NT2/D1 (cell line): Measurements from ENCODE around the gene ZNF320.

ENCODE experiments used
- YY1 ChIP-seq: IDR thresholded peaks from 2 replicates; pipeline ENCODE4 v1.6.1; 2011; ENCODE audit not compliant: insufficient read length, insufficient read depth
- ZNF274 ChIP-seq: IDR thresholded peaks from 2 replicates; pipeline ENCODE4 v1.6.1; 2011; ENCODE audit warnings: mild to moderate bottlenecking, low read depth, low read length

GRCh38 chr19:52943134-52943883, 45.9 kb upstream of the ZNF320 start:
- TF ChIP-seq ZNF274 (no peak), YY1 (no peak)
